GM19463 (cell line): Measurements from ENCODE around the gene SLC13A3.

Experiments
- ATAC-seq: cut with Tn5 transposase; IDR thresholded peaks from one replicate; pipeline ENCODE4 v1.9.1; 2021; ENCODE audit warnings: mild to moderate bottlenecking, moderate library complexity; ENCODE audit not compliant: unreplicated experiment

The SLC13A3 gene

DNA sequence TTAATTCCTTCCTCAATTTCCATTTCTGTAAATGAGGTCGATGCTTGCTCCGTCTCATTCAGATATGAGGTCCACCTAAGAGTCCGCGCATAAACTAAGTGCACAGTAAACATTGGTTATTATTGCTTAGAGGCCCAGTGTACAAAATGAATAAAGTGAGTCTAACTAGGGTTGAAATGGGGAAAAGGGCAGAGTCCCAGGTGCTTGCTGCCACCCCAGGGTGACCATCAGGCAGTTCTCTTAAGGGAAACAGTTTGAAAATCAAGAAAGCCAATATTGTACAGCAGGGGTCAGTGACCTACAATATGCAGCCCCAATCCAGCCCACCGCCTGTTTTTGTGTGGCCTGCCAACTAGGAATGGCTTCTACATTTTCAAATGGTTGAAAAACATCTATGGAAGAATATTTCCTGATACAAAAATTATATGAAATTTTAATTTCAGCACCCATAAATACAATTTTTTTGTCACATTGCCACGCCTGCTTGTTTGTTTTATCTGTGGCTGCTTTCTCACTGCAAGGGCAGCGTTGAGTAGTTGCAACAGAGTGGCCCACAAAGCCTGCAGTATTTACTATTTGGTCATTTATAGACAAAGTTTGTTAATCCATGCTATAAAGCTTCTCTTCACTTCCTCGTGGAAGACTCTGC is 43.3 kb downstream of the SLC13A3 start:
- ATAC-seq: no peak

DNA sequence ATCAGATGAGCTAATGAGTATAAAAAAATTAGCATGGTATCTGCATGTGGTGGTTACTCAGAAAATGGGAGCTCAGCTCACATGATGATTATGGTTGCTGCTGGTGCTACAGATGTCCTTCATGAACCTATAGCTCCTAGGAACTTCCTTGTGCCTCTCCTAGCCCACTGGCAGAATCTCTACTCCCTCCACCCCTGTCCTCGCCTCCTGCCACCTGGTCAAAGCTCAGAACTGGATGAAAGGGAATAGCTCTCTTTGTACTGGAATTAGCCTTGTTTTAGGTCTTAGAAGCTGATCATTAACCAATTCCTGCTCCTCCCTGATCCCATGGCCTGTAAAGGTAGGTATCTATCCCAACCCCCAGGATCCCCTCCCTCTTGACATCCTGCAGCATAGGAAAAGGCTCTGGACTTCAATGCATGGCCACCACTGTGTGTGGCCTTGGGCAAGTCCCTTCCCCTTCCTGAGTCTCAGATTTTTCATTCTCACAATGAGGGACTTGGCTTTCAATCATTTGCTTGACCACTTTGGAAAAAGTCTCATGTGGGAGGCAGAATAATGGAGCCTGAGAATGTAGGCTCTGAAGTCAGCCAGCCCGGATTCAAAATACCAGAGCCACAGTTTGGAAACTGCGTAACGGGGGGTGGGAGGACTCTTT is 43.9 kb downstream of the SLC13A3 start:
- no peak for ATAC-seq

DNA sequence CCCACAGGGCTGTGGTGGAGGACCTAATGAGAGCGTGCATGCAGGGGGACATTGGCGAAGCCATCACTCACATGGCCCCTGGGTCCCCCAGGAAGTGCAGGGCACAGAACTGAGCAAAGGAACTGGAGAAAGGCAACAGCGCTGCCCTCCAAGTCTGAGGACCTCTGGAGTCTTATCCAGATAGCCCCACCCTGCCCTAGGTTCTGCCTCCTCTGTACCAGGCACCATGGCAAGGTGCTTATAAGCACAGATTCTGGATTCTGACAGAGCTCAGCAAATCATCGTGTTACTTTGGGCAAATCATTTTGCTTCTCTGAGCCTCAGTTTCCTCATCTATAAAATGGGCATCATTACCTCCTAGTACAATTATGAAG is 44.5 kb downstream of the SLC13A3 start:
- ATAC-seq: no peak

DNA sequence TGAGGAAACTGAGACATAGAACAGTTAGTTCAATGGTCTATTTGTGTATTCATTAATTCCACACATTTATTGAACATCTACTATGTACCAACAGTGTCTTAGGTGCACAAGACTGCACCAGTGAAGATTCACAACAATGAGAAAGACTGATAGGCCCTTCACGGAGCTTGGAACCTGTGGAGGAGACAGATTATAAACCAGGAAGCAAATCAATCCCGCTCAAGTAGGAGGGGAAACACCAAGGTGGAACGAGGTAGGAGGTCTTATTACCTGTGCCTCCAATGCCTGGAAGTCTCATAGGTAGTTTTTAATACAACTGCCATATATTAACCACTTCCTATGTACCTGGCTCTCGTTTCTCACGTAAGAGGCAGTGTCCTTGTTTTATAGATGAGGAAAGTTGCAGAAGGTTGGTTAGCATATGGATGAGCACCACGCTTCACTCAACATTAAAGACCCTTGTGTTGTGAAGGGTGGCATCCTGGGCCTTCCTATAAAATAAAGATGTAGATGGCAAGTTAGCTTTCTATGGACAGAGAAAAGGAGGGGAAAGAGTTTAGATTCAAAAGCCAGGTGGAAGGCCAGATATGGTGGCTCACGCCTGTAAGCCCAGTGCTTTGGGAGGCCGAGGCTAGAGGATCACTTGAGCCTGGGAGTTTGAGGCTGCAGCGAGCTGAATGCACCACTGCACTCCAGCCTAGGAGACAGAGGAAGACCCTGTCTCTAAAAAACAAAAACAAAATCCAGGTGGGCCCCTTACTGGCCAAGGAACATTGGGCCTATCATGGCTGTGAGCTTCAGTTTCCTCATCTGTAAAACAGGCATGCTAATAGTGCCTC is 45.1 kb downstream of the SLC13A3 start:
- no peak for ATAC-seq

DNA sequence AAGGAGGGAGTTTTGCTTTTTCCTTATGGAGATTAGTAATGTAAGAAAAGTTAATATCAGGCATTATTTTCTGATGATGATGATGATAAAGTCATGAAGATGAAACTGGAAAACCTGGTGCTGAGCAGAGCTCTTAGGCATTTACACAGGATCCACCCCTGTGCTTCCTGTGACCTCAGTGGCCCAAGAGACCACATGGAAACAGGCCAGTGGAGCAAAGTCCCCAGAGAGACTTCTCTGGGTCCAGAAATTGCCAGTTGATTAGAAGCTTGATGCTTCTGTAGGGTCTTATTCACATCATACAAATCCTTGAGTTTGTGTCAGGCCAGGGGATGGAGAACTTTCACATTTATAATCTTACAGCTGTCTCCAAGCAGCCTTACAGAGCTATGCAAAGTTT is 46.1 kb downstream of the SLC13A3 start:
- no peak for ATAC-seq

DNA sequence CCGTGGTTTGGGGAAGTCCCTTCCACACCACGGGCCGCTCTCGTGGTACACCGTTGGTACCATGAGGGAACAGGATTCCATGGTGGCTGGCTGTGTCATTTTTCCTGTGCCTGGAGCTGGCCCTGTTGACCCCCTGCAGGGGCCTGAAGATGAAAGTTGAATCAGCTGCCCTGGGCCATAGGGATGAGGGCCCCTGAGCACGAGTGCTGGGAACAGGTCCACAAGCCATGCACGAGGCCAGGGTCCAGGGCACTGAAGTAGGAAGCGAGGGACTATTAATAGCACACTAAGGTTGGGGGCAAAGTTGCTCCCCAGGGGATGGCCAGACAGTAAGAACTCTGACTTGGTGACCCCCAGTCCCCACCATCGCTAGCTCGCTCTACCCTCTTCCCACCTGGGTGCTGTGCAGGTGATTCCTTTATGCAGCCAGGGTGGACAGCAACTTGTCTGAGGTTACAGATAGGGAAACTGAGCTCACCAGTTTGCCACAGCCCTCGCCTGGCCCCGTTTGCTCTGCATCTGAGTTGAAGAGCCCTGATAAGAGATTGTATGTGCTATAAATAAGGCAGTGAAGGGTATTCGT is 46.6 kb downstream of the SLC13A3 start:
- ATAC-seq: no peak

DNA sequence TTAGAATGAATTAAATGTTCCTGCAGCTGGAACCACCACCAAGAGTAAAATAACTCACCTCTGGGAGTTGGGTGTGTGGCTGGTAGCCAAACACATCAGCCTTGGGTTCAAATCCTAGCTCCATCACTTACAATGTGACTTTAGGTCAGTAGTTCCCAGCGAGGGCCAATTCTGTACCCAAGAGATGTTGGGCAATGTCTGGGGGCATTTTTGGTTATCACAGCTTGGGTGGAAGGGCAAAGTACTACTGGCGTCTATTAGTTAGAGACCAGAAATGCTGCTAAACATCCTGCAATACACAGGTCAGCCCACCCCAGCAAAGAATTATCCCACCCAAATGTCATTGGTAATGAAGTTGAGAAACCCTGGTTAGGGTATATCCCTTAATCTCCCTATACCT is 48.8 kb downstream of the SLC13A3 start:
- no peak for ATAC-seq

DNA sequence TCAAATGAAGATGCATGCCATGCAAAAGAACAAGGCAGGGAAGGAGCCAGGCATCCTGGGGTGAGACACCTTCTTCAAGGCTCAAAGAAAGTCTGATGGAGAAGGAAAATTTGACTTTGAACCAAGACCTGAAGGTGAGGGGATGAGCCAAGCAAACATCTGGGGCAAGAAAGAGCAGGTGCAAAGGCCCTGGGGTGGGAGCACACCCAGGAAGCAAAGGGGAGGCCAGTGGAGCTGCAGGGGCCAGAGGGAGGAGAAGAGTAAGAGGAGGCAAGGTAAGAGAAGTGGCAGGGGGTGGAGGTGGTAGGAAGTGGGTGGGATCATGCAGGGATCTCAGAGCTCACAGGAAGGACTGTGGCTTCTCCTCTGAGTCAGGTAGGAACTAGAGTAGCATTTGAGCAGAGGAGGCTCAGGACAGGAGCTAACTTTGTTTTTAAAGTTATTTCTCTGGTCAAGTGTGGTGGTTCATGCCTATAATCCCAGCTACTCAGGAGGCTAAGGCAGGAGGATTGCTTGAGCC is 49.6 kb downstream of the SLC13A3 start:
- ATAC-seq: no peak

DNA sequence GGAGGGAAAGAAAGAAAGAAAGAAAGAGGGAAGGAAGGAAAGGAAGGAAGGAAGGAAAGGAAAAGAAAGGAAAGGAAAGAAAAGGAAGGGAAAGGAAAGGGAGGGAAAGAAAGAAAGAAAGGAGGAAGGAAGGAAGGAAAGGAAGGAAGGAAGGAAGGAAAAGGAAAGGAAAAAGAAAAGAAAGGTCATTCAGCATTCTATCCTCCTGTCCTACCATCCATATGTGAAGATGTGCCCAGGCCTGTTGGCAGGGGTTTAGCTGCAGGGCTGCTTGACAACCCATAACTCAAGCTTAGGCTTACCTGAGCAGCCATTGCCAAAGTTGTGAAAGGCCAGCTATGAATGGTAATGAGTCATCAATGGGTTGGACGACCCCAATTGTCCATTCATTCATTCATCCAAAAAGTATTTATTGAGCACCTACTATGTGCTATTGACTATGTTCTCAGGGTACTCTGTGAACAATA is 50.9 kb downstream of the SLC13A3 start:
- ATAC-seq: no peak

DNA sequence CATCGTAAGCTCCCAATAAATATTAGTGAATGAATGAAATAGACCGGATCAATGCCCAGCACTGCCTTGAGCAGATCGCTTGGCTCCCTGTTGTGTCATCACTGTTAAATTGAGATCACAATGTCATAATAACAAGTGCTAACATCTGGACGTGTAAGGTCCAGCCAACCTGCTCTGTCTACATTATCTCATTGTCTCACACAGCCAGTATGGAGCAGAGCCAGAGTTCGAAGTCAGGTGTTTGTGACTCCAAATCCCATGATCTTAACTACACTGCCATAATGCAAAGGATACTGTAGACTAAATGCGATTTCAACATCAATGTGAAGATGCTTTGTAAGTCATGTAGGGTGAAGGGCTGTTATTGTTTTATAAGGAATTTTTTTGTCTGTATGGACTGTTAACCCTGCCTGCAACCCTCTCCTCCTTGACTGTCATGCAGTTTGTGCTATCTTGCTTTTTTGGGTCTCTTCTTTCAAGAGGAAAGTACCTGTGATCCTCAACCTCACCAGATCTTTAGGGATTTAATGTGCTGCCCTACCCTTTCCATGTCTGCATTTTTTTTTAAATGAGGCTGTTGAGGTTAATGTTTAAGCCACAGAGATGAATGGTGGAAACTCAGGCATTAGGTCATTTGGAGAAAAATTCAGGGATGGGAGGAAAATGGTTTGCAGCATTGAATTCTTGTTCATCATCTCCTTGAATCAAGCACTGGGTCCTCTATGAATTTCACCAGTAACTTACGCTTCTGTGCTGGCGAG is 51.9 kb downstream of the SLC13A3 start:
- no peak for ATAC-seq

DNA sequence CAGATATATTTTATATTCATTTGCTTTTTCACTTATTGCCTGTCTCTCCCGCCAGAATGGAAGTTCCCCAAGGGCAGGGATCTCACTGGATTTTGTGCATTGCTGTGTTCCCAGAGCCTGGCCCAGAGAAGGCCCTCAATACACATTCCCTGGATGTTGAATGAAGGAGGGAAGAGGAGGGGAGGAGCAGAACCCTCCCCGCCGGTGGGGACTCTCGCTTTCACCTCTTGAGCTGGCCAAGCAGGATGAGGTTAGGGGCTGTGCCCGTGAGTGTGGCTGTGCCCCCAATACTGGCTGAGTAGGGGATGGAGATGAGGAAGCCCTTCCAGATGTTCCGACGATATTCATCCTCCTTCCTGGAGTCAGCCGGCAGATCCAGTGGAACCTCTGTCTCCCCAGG is 55.3 kb downstream of the SLC13A3 start:
- no peak for ATAC-seq

DNA sequence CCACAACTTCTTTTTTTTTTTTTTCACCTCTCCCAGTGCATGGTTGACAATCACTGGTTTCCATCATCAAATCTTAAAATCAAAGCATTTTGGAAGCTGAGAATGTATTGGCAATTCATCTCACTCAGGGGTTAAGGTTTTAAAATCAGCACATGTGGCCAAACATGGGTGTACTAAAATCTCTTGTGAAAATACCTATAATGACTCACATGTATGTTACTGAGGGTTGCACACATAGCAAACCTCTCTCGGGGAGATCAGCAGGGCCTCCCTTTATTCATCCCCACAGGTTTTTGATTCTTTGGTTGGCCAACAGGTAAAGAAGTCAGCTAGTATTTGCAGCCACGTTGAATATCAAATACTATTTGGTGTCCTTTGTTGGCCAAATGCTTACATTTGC is 56.5 kb downstream of the SLC13A3 start:
- ATAC-seq: no peak

DNA sequence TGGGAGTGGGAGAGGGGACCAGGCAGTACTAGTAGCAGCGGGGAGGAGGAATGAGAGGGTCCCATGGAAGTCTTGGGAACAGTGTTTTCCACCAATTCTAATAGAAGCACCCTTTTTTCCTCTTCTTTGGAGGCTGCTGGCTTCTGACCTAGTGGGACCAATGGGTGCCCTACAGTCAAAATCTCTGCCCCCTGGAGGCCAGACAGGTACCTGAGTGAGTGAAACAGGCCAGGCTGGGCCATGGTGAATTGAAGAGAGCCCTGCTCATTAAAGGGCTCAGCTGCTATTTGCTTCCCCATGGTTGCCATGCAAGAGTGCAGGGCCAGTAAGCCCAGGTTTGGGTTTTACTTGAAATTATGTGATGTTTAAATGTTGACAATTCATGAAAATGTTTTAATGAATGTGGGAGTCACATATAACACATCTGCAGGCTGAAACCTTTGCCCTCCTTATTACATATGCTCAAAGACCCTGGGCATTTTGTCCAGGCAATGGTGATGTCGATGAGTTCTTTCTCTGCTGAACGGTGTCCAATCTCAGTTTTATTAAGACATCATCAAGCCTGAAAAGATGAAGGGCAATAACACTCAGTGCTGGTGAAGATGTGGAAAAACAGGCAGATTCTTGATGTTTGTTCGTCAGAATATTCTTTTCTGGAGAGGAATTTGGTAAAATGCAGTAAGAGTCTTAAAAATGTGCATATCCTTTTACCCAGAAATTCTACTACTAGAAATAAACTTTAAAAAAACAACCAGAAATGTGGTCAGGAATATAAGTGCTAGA is 58.5 kb downstream of the SLC13A3 start:
- no peak for ATAC-seq

DNA sequence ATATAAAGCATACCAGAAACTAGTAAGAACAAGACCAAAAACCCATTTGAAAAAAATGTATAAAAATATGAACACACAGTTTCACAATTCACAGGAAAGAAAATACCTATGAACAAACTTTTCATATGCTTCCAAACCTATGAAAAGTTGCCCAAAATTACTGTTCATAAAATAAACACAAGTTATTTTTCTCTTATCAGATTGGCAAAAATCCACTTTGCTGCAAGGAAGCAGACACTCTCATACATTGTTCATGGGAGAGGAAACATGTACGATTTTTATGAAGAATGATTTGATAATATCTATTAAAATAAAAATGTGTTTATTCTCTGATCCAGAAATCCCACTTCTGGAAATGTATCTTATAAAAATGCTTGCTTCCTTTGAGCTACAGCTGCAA is 60.8 kb downstream of the SLC13A3 start:
- no peak for ATAC-seq

DNA sequence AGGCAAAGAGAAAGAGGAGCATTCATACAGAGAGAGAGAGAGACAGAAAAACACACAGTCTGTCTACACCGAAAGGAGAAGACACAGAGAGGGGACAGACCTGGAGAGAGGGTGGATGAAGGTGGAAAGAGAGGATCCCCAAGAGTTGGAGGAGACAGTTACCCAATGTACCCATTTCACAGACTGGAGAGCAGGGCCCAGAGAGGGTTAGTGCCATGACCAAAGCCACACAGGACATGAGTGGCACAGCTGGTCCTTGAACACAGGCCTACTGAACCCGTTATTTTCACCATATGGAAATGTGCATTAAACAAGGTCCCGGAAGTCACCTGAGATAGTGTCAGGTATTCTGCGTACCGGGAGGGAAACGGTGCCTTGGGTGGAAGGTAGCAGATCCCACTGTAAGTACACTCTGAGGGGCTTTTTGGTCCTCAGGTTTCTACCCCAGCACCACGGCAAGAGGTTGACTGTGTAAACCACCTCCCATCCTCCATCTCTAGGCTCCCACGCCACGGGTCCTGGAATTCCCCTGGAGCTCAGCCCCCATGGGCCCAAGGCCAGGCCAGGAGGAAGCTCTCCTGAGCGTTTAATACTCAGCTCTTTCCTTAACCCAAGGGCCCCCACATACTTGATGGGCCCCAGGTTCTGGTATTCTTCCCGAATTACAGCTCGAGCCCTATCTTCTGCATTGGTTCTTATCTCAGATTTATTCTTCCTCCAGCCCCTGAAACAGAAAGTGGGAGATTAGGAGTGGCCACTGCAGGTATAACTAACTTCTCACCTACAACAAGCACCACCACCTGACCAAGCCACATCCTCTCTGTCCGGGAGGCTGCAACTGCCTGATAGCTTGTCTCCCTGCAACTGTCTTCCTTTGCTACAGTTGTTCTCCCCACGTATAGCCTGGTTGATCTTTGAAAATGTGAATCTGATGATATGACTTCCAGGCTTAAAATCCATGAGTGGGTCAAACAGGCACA is 62.4 kb downstream of the SLC13A3 start:
- ATAC-seq: no peak

DNA sequence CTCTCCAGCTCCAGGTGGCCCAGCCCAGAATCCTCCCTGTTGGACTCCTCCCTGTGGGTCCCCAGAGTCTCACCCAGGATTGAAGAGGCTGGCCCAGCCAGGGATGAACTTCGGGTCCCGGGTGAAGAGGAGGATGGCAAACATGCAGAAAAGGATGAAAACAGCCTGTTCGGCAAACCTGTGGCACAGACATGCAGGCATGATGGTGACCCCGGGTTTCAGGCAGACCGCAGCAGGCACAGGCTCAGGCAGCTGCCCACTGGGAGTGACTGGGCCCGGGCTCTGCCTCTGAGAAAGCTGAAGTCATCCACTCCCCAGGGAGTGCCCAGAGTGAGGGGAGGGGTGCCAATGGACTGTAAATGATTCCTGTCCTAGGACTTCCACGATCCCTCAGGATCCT is 63.3 kb downstream of the SLC13A3 start:
- ATAC-seq: no peak

DNA sequence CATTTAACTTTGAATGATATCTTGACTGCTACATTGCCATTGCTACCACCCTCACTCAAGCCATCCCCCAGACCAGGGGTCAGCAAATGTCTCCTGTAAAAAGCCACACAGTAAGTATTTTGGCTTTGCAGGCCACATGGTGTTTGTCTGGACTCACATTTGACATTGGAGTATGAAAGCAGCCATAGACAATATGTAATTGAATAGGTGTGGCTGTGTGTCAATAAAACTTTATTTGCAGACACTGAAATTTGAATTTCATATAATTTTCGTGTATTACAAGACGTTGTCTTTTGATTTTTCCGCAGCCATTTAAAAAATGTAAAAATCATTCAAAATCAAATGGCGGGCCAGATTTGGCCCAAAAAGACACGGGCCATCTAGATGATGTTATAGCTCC is 64.5 kb downstream of the SLC13A3 start:
- ATAC-seq: no peak

DNA sequence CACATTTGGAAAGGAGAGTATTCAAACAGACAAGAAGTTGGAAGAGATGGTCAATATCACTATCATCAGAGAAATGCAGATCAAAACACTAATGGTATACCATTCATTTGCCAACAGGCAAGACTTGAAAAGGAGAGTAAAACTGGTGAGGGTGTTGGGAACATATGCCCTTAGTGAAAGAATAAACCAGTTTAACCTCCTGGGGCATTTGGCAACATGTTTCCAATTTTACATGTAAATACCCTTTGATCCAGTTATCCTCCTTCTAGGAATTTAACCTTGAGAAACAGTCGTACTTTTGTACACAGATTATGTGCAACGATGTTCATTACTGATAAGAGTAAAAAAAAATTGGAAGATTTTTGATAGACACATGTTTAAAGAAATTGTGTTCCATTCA is 66.8 kb downstream of the SLC13A3 start:
- ATAC-seq: no peak
